Measurements from ENCODE around the gene B4GALT6.

GRCh38 chr18:31634331-31634713 is 50.1 kb downstream of the B4GALT6 start:
- TF ChIP-seq CTCF (IDR thresholded peaks at IDR 0.05) (no peak), EZH2 (IDR thresholded peaks at IDR 0.05) (no peak)
